H1 (cell line): ENCODE results near the gene SERGEF. TPM values are rescaled to one million over a fixed set of nuclear protein-coding genes. Genes with fewer than 3 reads are reported as not detected.
A peak's percentile ranks its signal among the peaks of the same experiment; 100 is the strongest.

Source experiments
- CBX8 ChIP-seq: fragments of 300-800, 300-1000 bp; sonication (generic); IDR thresholded peaks from 2 replicates; pipeline ENCODE4 v1.7.1; 2016; ENCODE audit warnings: low read depth, low read length, borderline replicate concordance
- CREB1 ChIP-seq: IDR thresholded peaks from 2 replicates; pipeline ENCODE4 v1.6.1; 2012; ENCODE audit warnings: inconsistent platforms
- CTCF ChIP-seq, 3 experiments: IDR thresholded peaks; 1 replicate in 2 of 3; 2 replicates in 1 of 3; pipeline versions ENCODE4 v1.5.1 to v1.6.1; 2011; ENCODE audit warnings: low read length in 3 of 3, mild to moderate bottlenecking in 3 of 3, inconsistent platforms in 2 of 3, low read depth in 1 of 3, moderate library complexity in 1 of 3; ENCODE audit not compliant: insufficient read depth in 1 of 3; ENCODE audit errors: control extremely low read depth in 1 of 3
- GABPA ChIP-seq: IDR thresholded peaks from 2 replicates; pipeline ENCODE4 v1.6.1; 2011; ENCODE audit warnings: mild to moderate bottlenecking, low read length, moderate library complexity, borderline replicate concordance; ENCODE audit not compliant: insufficient read depth
- JUND ChIP-seq: IDR thresholded peaks from 2 replicates; pipeline ENCODE4 v1.6.1; 2011; ENCODE audit warnings: mild to moderate bottlenecking, improper control_type of control experiment, low read length
- KDM4A ChIP-seq: IDR thresholded peaks from one replicate; pipeline ENCODE4 v1.7.1; 2012; ENCODE audit warnings: low read depth, mild to moderate bottlenecking, moderate library complexity, low read length, inconsistent platforms; ENCODE audit not compliant: severe bottlenecking
- NANOG ChIP-seq: IDR thresholded peaks from 2 replicates; pipeline ENCODE4 v1.6.1; 2011; ENCODE audit warnings: low read length, low read depth, mild to moderate bottlenecking, inconsistent platforms; ENCODE audit not compliant: insufficient read depth, poor library complexity, severe bottlenecking
- POU5F1 ChIP-seq: IDR thresholded peaks from 2 replicates; pipeline ENCODE4 v1.6.1; 2011; ENCODE audit warnings: low read depth, mild to moderate bottlenecking, low read length, moderate library complexity
- polyA plus RNA-seq, 7 experiments: library from polyadenylated mRNA; depleted of rRNA in 3 of 7; stranded (reverse) in 5 of 7; unstranded in 2 of 7; fragments of >200 nt in 5 of 7; fragments of 200-250 nt in 2 of 7; gene quantifications; 1 replicate in 5 of 7; 2 replicates in 1 of 7; 4 replicates in 1 of 7; pipeline versions ENCODE4 v1.2.1 to v1.2.3, GENCODE V29; 2011 to 2013; ENCODE audit warnings: missing spikeins in 2 of 7, mixed read lengths in 2 of 7
- total RNA-seq: library from RNA; stranded (reverse); fragmentation: NEBNext Ultra II Directional; extraction: Animal tissue kit (Norgen Biotek cat#: 25700); gene quantifications from 2 replicates; pipeline ENCODE4 v1.2.1, GENCODE V29; 2021

SERGEF gene
- total and polyA plus RNA-seq, 2 of the 8 experiments (the other 6 are each of a cell fraction or from before 2014, with no cell fraction given): 16.6 to 28.8 TPM

DNA sequence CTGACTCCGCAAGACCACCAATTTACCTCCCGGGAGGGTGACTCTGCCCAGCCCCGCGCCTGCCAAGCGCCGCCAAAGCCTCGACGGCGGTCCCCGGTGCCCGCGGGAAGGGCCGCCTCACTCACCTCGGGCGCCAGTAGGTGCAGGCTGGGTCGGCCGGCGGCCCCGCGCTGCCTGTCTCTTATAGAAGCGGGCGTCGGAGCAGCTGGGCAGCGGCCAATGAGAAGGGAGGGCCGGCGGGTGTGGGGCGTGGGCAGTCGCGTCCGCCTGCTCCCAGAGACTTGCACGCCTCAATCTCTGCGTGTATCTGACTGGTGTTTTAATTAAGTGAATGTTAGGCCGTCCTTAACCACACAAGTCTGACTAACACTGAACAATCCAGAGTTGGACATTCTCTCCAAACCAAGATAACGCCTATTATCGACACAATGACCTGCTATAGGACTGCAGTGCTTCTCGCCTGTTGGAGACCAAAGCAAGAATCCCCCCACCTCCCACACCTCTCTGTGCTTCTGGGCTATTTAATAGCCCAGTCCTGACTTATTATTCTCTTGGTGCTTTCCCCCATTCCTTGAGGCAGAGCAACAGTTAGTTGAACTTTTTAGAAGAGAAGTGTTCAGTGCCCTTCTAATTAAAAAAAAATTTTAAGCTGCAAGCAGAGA lies 33.4 kb upstream of the SERGEF start, which contains the start of gene TPH1 (continued):
- peak; percentile 57 for TF ChIP-seq KDM4A
- no peak for TF ChIP-seq CTCF (IDR thresholded peaks at IDR 0.05; ENCODE audit: control extremely low read depth in 1 of 3, insufficient read depth in 1 of 3, low read depth in 1 of 3, low read length in 3 of 3)
- TF ChIP-seq NANOG: no peak
- no peak for TF ChIP-seq CREB1
- TF ChIP-seq POU5F1: no peak
- TF ChIP-seq CBX8: no peak
- TF ChIP-seq GABPA: 0 out of 2 replicates have a peak, but pooled peaks have one; percentile 35
- no peak for TF ChIP-seq JUND
